T-helper 17 cell (primary cell): ENCODE measurements around the gene SYNJ2. TPM values are rescaled to one million over a fixed set of nuclear protein-coding genes. Genes with fewer than 3 reads are reported as not detected.
A peak's percentile ranks its signal among the peaks of the same experiment; 100 is the strongest.

ENCODE experiments used
- ATAC-seq: fragments of 150-1000 bp; cut with Tn5 transposase; 2 replicates; pipeline ENCODE4 v1.10.0; 2021; ENCODE audit warnings: mild to moderate bottlenecking, moderate library complexity
- DNase-seq, 3 donors: peaks; one replicate each; pipeline versions ENCODE4 v3.0.0 to v3.0.0-alpha.2; 2020 to 2021
- H3K9me3 ChIP-seq: one replicate; pipeline ENCODE4 v1.7.0; 2013; ENCODE audit warnings: low read length, mild to moderate bottlenecking; ENCODE audit not compliant: control insufficient read depth, poor library complexity, severe bottlenecking
- H3K27ac Mint-ChIP-seq: one replicate; pipeline ENCODE4 v1.8.0; 2022; ENCODE audit warnings: mild to moderate bottlenecking, moderate library complexity, mixed read lengths
- H3K27me3 Mint-ChIP-seq: one replicate; pipeline ENCODE4 v1.8.0; 2022; ENCODE audit warnings: mixed read lengths
- H3K36me3 Mint-ChIP-seq: one replicate; pipeline ENCODE4 v1.8.0; 2022; ENCODE audit warnings: low read depth, mixed read lengths
- H3K4me1 Mint-ChIP-seq: one replicate; pipeline ENCODE4 v1.8.0; 2022; ENCODE audit warnings: mild to moderate bottlenecking, mixed read lengths
- H3K4me3 Mint-ChIP-seq: one replicate; pipeline ENCODE4 v1.8.0; 2022; ENCODE audit warnings: mild to moderate bottlenecking, moderate library complexity, mixed read lengths
- total RNA-seq, 4 donors: library from RNA in 2 of 4; stranded (reverse) in 2 of 4; gene quantifications; one replicate each; pipeline ENCODE4 v1.2.3 and lab custom pipeline; 2022 to 2026

Gene SYNJ2
- total RNA-seq, 2 donors from 2014 or later = 43.6 to 45.0 TPM

GRCh38 chr6:158071121-158072082, 89.7 kb downstream of the SYNJ2 start:
- H3K36me3 Mint-ChIP-seq = peaks cover 4% of the 10 kb centered on the region

DNA sequence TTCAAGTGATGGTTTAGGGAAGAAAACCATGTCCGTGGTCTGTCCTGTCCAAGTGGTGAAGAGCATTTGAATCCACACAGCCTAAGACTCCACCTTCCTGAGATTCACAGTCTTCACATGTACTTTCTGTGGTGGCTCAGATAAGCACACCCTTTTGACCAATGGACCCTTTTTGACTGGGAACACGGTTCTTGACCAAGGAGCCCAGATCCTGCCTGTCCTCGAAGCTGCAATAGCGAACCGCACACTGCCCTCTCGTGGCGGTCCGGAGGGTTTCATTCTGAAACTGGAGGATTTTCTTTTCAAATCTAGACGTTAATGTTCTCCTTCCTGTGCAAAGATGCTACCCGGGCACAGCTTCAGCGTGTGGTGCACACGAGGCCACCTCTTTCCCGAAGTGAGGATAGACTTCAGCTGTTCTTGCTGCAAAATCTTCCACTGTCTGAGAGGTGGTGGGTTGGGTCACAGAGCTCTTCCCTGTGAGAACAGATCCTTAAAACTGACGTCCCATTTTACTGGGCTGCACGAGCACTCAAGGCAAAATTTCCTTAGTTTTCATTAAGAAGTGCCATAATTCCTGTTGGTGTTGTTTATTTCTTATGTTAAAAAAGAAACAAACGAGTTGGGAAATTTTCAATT, 90.5 kb downstream of the SYNJ2 start:
- peak; percentile 31 to 58 (median 40) for DNase-seq
- Mint-ChIP-seq H3K4me3 (no peak overlapping the region), H3K27me3 (no peaks in the 10 kb centered on the region), H3K27ac (no peak overlapping the region), H3K36me3 (peaks cover 4% of the 10 kb centered on the region), H3K4me1 (peaks cover 13% of the 10 kb centered on the region)
- H3K9me3 ChIP-seq = no peaks in the 10 kb centered on the region
- ATAC-seq = peak; percentile 82

More at GRCh38 chr6:158071121-158072082, 89.7 kb downstream of the SYNJ2 start:
- Mint-ChIP-seq H3K27ac (peak overlapping the region; percentile 11), H3K4me1 (peaks cover 13% of the 10 kb centered on the region), H3K27me3 (no peaks in the 10 kb centered on the region), H3K4me3 (no peak overlapping the region)
- no peaks in the 10 kb centered on the region for H3K9me3 ChIP-seq
- DNase-seq = no peak
- peak; percentile 28 for ATAC-seq

DNA sequence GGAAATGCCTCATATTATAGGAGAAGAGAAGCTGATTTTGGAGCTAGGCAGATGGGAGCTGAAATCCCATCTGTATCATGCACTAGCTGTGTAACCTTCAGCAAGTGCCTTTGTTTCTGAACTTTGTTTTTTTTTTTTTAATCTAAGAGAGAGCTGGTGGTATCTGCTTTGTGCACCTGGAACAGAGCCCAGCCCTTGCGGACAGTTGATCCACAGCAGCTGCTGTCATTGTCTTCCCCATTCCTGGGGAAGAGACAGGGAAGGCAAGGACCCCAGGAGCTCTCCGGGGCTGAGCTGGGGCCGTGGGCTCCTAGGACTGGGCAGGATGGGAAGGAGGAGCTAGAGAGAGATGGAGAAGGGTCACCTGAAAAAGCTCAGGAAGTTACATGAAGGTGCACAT, 92.1 kb downstream of the SYNJ2 start:
- no peak overlapping the region for H3K4me3 Mint-ChIP-seq
- H3K27ac Mint-ChIP-seq = no peak overlapping the region
- ATAC-seq (no peak), DNase-seq (no peak)
- no peaks in the 10 kb centered on the region for H3K9me3 ChIP-seq
- H3K4me1 Mint-ChIP-seq = peaks cover 10% of the 10 kb centered on the region
- peaks cover 2% of the 10 kb centered on the region for H3K36me3 Mint-ChIP-seq
- no peaks in the 10 kb centered on the region for H3K27me3 Mint-ChIP-seq

GRCh38 chr6:158076548-158076947, 94.9 kb downstream of the SYNJ2 start:
- H3K4me1 Mint-ChIP-seq = peaks cover 4% of the 10 kb centered on the region
- no peaks in the 10 kb centered on the region for H3K9me3 ChIP-seq
- H3K4me3 Mint-ChIP-seq = no peak overlapping the region
- no peak for DNase-seq
- no peak for ATAC-seq
- H3K27me3 Mint-ChIP-seq = no peaks in the 10 kb centered on the region
- H3K27ac Mint-ChIP-seq = no peak overlapping the region
- H3K36me3 Mint-ChIP-seq = peaks cover 4% of the 10 kb centered on the region

- peaks cover 8% of the 10 kb centered on the region for H3K36me3 Mint-ChIP-seq
- no peaks in the 10 kb centered on the region for H3K9me3 ChIP-seq
- no peak for ATAC-seq
- H3K4me1 Mint-ChIP-seq = no peaks in the 10 kb centered on the region
- H3K27me3 Mint-ChIP-seq = no peaks in the 10 kb centered on the region
- no peak overlapping the region for H3K27ac Mint-ChIP-seq
- DNase-seq = no peak
- H3K4me3 Mint-ChIP-seq = no peak overlapping the region
These were observed 96.0 kb downstream of the SYNJ2 start for GRCh38 chr6:158077676-158078075.

DNA sequence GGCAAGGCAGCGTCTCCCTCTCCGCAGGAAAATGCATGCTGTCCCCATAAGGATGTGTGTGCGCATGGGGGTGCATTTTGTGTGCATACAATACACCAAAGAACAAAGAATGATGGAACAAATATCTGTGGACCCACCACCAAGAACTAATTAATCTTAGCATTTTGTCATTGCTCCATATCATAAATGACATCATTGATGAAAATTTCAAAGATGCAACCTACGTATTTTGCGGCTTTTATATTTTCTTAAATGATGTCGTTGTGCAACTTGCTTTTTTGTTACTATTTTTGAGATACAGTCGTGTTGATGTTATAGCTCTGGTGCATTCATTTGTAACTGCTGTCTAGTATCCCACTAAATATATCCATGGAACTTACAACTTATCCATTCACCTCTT, 96.7 kb downstream of the SYNJ2 start:
- no peaks in the 10 kb centered on the region for H3K27me3 Mint-ChIP-seq
- no peak overlapping the region for H3K4me3 Mint-ChIP-seq

GRCh38 chr6:158080849-158081656, 99.4 kb downstream of the SYNJ2 start:
- Mint-ChIP-seq H3K4me1 (no peaks in the 10 kb centered on the region), H3K27me3 (no peaks in the 10 kb centered on the region), H3K27ac (no peak overlapping the region), H3K36me3 (peaks cover 11% of the 10 kb centered on the region), H3K4me3 (no peak overlapping the region)
- ATAC-seq (no peak), DNase-seq (no peak)
- no peaks in the 10 kb centered on the region for H3K9me3 ChIP-seq

More for the DNA sequence above, 96.7 kb downstream of the SYNJ2 start:
- Mint-ChIP-seq H3K27ac (no peak overlapping the region), H3K4me1 (no peaks in the 10 kb centered on the region), H3K36me3 (peaks cover 11% of the 10 kb centered on the region)
- H3K9me3 ChIP-seq = no peaks in the 10 kb centered on the region
- DNase-seq (no peak), ATAC-seq (no peak)

- DNase-seq = no peak
These were observed 99.9 kb downstream of the SYNJ2 start for GRCh38 chr6:158081657-158081935.

GRCh38 chr6:158083455-158084325, 102.0 kb downstream of the SYNJ2 start:
- H3K27ac Mint-ChIP-seq = peak overlapping the region; percentile 34

More at GRCh38 chr6:158081657-158081935, 99.9 kb downstream of the SYNJ2 start:
- Mint-ChIP-seq H3K4me3 (no peak overlapping the region), H3K36me3 (peaks cover 9% of the 10 kb centered on the region), H3K27me3 (no peaks in the 10 kb centered on the region), H3K4me1 (no peaks in the 10 kb centered on the region), H3K27ac (no peak overlapping the region)
- ATAC-seq = no peak
- no peaks in the 10 kb centered on the region for H3K9me3 ChIP-seq

GRCh38 chr6:158085261-158086053, 103.8 kb downstream of the SYNJ2 start:
- no peak overlapping the region for H3K27ac Mint-ChIP-seq
- H3K4me3 Mint-ChIP-seq = no peak overlapping the region
- DNase-seq (no peak), ATAC-seq (no peak)
- H3K9me3 ChIP-seq = no peaks in the 10 kb centered on the region
- peaks cover 15% of the 10 kb centered on the region for H3K36me3 Mint-ChIP-seq
- peaks cover 5% of the 10 kb centered on the region for H3K4me1 Mint-ChIP-seq
- no peaks in the 10 kb centered on the region for H3K27me3 Mint-ChIP-seq

More at GRCh38 chr6:158083455-158084325, 102.0 kb downstream of the SYNJ2 start:
- H3K27me3 Mint-ChIP-seq = no peaks in the 10 kb centered on the region
- DNase-seq = no peak
- no peak overlapping the region for H3K4me3 Mint-ChIP-seq
- no peaks in the 10 kb centered on the region for H3K9me3 ChIP-seq
- peaks cover 9% of the 10 kb centered on the region for H3K36me3 Mint-ChIP-seq
- ATAC-seq = no peak
- H3K4me1 Mint-ChIP-seq = peaks cover 2% of the 10 kb centered on the region

DNA sequence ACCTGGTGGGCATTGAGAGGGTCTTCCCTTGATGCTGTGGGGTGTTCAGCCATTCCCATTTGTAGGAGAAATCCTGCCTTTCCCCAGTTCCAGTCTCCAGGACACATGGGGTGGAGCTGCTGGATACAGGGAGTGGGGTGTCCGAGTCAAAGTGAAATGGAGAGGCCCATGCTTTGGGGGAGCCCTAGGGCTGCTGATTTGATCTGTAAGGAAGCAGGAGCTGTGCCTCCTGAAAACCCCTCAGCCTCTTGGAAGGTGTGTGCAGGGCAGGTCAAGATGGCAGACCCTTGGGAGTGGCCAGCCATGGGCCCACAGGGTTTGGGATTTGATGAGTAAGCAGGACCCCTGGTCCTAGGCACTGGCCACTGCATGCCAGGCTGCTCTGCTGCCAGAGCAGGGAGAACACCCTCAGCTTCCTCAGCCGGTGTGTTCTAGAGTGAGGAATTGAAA, 104.4 kb downstream of the SYNJ2 start:
- H3K9me3 ChIP-seq = no peaks in the 10 kb centered on the region
- no peak for ATAC-seq
- no peaks in the 10 kb centered on the region for H3K27me3 Mint-ChIP-seq
- no peak overlapping the region for H3K27ac Mint-ChIP-seq
- no peak overlapping the region for H3K4me3 Mint-ChIP-seq
- H3K4me1 Mint-ChIP-seq = peaks cover 5% of the 10 kb centered on the region
- DNase-seq = no peak
- peaks cover 12% of the 10 kb centered on the region for H3K36me3 Mint-ChIP-seq
